OCI-LY1 (cell line): ENCODE measurements around the gene OPN1MW.
"Not testable (repeated sequence)": the region's sequence is repeated elsewhere in the genome, so short reads cannot be mapped to it uniquely, and the experiment has no call there.

Experiments
- EZH2 ChIP-seq: fragments of 200-600 bp; sonication (generic), shearing (Covaris generic); IDR thresholded peaks from 2 replicates; pipeline ENCODE4 v1.8.0; 2017; ENCODE audit warnings: borderline replicate concordance, mixed run types, mild to moderate bottlenecking, antibody characterized with exemption, low read length, moderate library complexity, mixed read lengths
- TF ChIP-seq, protein P1 (sequence below): fragments of 200-600 bp; sonication (generic), shearing (Covaris generic); IDR thresholded peaks from 2 replicates; pipeline ENCODE4 v1.5.1; 2017; ENCODE audit warnings: mild to moderate bottlenecking, antibody characterized with exemption, low read length, moderate library complexity, mixed read lengths

DNA sequence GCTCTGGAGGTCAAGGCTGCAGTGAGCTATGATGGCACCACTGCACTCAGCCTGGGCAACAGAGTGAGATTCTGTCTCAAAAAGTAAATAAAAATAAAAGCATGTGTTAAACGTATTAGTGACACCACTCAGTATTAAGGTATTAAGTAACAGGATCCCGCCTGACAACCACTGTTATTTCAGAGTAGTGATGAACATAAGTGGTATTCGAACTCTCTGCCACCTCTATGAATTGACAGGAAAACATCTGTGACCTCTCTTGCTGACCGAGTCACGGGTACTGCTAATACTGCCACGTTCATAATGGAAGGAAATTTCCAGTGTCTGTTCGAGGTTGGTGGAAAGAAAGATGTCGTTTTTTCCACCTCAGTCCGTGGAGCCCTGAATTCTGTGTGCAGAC lies 44.3 kb downstream of the OPN1MW start:
- TF ChIP-seq, protein P1, sequence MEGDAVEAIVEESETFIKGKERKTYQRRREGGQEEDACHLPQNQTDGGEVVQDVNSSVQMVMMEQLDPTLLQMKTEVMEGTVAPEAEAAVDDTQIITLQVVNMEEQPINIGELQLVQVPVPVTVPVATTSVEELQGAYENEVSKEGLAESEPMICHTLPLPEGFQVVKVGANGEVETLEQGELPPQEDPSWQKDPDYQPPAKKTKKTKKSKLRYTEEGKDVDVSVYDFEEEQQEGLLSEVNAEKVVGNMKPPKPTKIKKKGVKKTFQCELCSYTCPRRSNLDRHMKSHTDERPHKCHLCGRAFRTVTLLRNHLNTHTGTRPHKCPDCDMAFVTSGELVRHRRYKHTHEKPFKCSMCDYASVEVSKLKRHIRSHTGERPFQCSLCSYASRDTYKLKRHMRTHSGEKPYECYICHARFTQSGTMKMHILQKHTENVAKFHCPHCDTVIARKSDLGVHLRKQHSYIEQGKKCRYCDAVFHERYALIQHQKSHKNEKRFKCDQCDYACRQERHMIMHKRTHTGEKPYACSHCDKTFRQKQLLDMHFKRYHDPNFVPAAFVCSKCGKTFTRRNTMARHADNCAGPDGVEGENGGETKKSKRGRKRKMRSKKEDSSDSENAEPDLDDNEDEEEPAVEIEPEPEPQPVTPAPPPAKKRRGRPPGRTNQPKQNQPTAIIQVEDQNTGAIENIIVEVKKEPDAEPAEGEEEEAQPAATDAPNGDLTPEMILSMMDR = not testable (repeated sequence)
- TF ChIP-seq EZH2 = not testable (repeated sequence)
